Testis (tissue), 2 donors: Measurements from ENCODE around the gene CRACDL.

Experiments
- POLR2A ChIP-seq: fragments of 450-650 bp; IDR thresholded peaks from one replicate; pipeline ENCODE4 v1.6.1; 2017; ENCODE audit warnings: antibody characterized with exemption, mild to moderate bottlenecking, moderate library complexity
- TF ChIP-seq, protein P1 (sequence below), 3 experiments: fragments of 450-650 bp in 2 of 3; fragments of 200-600 bp in 1 of 3; sonication (generic) in 1 of 3; IDR thresholded peaks; one replicate each; pipeline ENCODE4 v1.5.1; 2016 to 2019; ENCODE audit warnings: antibody characterized with exemption in 3 of 3, mild to moderate bottlenecking in 2 of 3, moderate library complexity in 1 of 3

DNA sequence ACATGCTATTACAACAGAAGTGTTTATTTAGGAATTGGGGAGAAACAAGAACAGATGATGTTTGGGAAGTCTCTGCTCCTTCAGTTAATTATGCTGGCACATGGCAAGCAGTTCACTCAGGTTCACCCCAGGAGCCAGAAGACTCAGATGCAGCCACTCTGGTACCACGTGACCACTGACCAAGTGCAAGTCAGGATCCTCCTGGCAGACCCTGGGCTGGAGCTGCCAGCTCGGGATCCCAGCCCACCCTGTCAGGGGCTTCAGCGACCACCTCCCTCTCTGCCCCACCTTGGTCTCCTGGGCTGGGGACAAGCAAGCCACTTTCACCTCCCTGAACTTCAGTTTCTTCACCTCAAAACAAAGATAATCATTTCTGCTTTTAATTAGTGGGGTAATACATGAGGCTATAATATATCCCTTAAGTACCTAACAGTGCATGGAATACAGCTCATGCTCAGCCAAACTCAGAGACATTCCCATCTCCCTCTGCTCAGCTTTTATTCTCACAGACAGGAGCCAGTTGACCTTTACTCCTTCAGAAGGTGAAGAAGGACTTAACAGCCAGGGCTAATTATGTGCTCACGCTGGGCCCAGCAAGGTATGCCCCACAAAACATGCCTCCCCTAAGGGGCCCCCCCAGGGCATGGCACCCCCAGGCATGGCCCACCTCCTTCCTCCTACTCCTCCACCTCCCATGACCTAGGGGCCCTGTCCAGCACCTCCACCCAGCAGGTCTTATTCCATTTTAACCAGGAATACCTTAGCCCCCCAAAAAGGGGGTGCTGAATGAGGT, 11.8 kb downstream of the CRACDL start:
- TF ChIP-seq, protein P1, sequence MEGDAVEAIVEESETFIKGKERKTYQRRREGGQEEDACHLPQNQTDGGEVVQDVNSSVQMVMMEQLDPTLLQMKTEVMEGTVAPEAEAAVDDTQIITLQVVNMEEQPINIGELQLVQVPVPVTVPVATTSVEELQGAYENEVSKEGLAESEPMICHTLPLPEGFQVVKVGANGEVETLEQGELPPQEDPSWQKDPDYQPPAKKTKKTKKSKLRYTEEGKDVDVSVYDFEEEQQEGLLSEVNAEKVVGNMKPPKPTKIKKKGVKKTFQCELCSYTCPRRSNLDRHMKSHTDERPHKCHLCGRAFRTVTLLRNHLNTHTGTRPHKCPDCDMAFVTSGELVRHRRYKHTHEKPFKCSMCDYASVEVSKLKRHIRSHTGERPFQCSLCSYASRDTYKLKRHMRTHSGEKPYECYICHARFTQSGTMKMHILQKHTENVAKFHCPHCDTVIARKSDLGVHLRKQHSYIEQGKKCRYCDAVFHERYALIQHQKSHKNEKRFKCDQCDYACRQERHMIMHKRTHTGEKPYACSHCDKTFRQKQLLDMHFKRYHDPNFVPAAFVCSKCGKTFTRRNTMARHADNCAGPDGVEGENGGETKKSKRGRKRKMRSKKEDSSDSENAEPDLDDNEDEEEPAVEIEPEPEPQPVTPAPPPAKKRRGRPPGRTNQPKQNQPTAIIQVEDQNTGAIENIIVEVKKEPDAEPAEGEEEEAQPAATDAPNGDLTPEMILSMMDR (IDR thresholded peaks at IDR 0.05): no peak
- no peak for TF ChIP-seq POLR2A
